ENCODE results near the gene SMAD5. TPM values are rescaled to one million over a fixed set of nuclear protein-coding genes. Genes with fewer than 3 reads are reported as not detected.

The SMAD5 gene
- total RNA-seq, 4 donors from 2014 or later = 35.6 to 62.7 (median 51.7) TPM

DNA sequence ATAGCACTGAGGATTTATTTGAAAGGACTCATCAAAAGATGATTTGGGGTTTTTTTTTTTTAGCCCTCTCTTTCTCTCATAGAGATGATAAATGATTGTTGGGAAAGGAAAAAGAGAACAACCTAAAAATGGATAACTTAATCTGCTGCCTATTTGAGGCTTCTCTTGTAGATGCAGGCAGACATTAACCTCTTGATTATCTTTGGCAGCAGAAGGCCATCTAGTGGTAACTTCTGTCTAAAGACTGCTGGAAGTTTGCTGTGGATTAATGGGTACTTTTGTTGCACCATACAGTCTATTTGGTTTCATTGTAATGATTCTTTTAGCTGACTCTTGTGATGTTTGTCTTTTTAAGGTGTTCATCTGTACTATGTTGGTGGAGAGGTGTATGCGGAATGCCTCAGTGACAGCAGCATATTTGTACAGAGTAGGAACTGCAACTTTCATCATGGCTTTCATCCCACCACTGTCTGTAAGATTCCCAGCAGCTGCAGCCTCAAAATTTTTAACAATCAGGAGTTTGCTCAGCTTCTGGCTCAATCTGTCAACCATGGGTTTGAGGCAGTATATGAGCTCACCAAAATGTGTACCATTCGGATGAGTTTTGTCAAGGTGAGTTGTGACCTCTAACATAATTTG, 41.5 kb downstream of the SMAD5 start:
- TF ChIP-seq POLR2A (IDR thresholded peaks at IDR 0.05) (no peak), POLR2AphosphoS5 (IDR thresholded peaks at IDR 0.05) (no peak), EP300 (IDR thresholded peaks at IDR 0.05) (no peak)
- TF ChIP-seq, protein P1, sequence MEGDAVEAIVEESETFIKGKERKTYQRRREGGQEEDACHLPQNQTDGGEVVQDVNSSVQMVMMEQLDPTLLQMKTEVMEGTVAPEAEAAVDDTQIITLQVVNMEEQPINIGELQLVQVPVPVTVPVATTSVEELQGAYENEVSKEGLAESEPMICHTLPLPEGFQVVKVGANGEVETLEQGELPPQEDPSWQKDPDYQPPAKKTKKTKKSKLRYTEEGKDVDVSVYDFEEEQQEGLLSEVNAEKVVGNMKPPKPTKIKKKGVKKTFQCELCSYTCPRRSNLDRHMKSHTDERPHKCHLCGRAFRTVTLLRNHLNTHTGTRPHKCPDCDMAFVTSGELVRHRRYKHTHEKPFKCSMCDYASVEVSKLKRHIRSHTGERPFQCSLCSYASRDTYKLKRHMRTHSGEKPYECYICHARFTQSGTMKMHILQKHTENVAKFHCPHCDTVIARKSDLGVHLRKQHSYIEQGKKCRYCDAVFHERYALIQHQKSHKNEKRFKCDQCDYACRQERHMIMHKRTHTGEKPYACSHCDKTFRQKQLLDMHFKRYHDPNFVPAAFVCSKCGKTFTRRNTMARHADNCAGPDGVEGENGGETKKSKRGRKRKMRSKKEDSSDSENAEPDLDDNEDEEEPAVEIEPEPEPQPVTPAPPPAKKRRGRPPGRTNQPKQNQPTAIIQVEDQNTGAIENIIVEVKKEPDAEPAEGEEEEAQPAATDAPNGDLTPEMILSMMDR (IDR thresholded peaks at IDR 0.05) = peak; percentile 9 to 62 (median 52)
- ATAC-seq = no peak
- Histone ChIP-seq H3K4me3 (no peak overlapping the region), H3K36me3 (peaks cover 6 to 59% of the 10 kb centered on the region in 2 donors), H3K27ac (no peak overlapping the region), H3K4me1 (peaks cover 0 to 7% (median 0%) of the 10 kb centered on the region in 3 donors), H3K27me3 (no peaks in the 10 kb centered on the region), H3K9me3 (no peaks in the 10 kb centered on the region)
- whole genome bisulfite sequencing, 2 donors (ENCODE audit: low coverage in 1 of 2) = 72 to 82% methylated on average over 2 of the region's 2 CpGs

DNA sequence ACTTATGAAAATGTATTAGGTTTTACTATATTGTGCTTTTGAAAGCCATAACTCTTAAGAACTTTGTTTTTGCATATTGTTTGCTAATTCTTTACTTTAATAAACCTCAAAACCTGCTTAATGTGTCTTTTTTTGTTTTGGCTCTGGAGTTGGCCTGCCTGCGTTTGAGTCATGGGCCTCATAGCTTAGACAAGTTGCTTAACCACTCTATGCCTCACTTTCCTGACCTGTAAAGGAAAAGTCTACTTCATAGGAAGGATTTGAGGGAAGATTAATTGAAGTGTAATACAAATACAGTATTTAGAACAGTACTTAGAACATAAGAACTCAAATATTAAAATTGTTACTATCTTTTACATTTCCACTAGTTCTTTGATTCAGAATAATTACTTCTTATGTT, 50.0 kb downstream of the SMAD5 start:
- no peak overlapping the region for H3K4me3 ChIP-seq
- H3K27me3 ChIP-seq = no peaks in the 10 kb centered on the region
- no peak overlapping the region for H3K27ac ChIP-seq
- H3K4me1 ChIP-seq = no peaks in the 10 kb centered on the region
- 67 to 75% methylated on average over 1 of the region's 1 CpG for WGBS, 2 donors (ENCODE audit: low coverage in 1 of 2)
- ATAC-seq = no peak
- no peaks in the 10 kb centered on the region for H3K9me3 ChIP-seq
- peaks cover 0 to 64% of the 10 kb centered on the region in 2 donors for H3K36me3 ChIP-seq
- TF ChIP-seq, protein P1 (IDR thresholded peaks at IDR 0.05) = no peak
- no peak for TF ChIP-seq POLR2AphosphoS5 (IDR thresholded peaks at IDR 0.05)
- no peak for TF ChIP-seq POLR2A (IDR thresholded peaks at IDR 0.05)
- TF ChIP-seq EP300 (IDR thresholded peaks at IDR 0.05) = no peak

DNA sequence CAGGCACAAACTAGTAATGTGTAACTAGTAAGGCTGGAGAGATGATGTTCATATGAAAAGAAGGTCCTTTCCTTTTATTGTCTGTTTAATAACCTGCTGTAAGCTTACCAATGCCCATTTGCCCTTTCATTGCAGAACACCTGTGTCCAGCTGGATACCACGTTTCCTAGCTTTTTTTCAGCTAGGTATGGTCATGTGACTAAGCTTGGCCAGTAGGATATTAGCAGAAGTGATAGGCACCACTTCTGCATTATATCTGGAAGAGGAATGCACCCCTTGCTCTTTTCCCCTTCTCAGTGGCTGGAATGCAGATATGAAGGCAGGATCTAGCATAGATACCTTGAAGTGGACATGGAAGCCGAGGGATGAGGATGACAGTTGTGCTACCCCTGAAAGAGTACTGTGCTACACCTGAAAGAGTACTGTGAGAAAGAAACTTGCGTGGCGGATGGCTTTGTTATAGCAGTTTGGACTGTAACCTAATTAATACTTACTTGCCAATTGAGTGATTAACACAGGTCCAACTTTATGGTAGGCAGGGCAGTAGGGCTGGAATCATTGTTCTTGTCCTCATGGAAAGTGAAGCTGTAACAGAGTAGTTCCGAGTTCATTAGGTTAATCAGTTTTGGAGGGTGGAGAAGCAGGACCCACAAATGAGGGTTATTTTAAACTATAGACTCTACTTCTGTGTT, 53.5 kb downstream of the SMAD5 start:
- 86 to 87% methylated on average over 5 of the region's 5 CpGs for WGBS, 2 donors (ENCODE audit: low coverage in 1 of 2)
- no peak overlapping the region for H3K27ac ChIP-seq
- no peak overlapping the region for H3K4me3 ChIP-seq
- no peaks in the 10 kb centered on the region for H3K9me3 ChIP-seq
- peaks cover 0 to 53% of the 10 kb centered on the region in 2 donors for H3K36me3 ChIP-seq
- TF ChIP-seq, protein P1 (IDR thresholded peaks at IDR 0.05) = no peak
- TF ChIP-seq POLR2A (IDR thresholded peaks at IDR 0.05) (no peak), EP300 (IDR thresholded peaks at IDR 0.05) (no peak)
- peaks cover 0 to under 1% (median 0%) of the 10 kb centered on the region in 3 donors for H3K4me1 ChIP-seq
- peaks cover 8% of the 10 kb centered on the region for H3K27me3 ChIP-seq
- ATAC-seq = no peak

DNA sequence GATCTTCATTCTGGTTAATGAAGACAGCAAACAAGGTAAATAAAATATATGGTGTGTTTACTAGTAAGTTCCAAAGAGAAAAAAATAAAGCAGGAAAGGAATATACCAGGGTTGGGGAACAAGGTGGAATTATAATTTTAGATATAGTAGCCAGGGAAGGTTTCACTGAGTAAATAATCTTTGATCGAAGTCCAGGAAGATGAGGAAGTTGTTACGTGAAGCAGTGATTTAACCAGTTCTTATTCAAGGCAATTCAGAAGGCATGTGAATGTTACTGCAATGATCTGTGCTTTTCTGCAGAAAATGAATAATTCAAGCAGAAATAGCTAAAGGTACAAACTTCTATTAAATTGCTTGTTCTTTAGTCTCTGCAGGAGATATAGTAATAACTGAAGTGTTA, 54.2 kb downstream of the SMAD5 start:
- Histone ChIP-seq H3K27ac (no peak overlapping the region), H3K36me3 (peaks cover 0 to 46% of the 10 kb centered on the region in 2 donors), H3K9me3 (no peaks in the 10 kb centered on the region), H3K27me3 (peaks cover 15% of the 10 kb centered on the region), H3K4me3 (no peak overlapping the region), H3K4me1 (peaks cover 0 to 7% (median 3%) of the 10 kb centered on the region in 3 donors)
- ATAC-seq = no peak
- WGBS, 2 donors (ENCODE audit: low coverage in 1 of 2) = 74 to 83% methylated on average over 2 of the region's 2 CpGs
- TF ChIP-seq POLR2A (IDR thresholded peaks at IDR 0.05) = no peak
- TF ChIP-seq EP300 (IDR thresholded peaks at IDR 0.05) = no peak
- TF ChIP-seq, protein P1 (IDR thresholded peaks at IDR 0.05) = no peak
- TF ChIP-seq POLR2AphosphoS5 (IDR thresholded peaks at IDR 0.05) = no peak

DNA sequence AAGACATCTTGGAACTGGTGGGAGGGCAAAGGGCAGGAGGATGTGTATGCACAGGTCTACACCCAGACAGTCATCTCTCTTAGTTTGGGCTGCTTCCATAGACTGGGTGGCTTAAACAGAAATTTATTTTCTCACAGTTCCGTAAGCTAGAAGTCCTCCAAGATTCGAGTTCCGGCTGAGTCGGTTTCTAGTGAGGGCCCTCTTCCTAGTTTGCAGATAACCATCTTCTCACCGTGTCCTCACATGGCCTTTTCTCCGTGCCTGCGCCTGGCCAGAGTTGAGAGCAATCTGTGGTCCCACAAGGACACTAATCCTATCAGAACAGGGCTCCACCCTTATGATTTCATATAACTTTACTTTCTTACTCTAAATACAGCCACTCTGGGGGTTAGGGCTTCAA, 56.2 kb downstream of the SMAD5 start:
- no peak overlapping the region for H3K27ac ChIP-seq
- H3K27me3 ChIP-seq = peaks cover 36% of the 10 kb centered on the region
- ATAC-seq = no peak
- H3K4me3 ChIP-seq = no peak overlapping the region
- peaks cover 0 to 34% of the 10 kb centered on the region in 2 donors for H3K36me3 ChIP-seq
- TF ChIP-seq, protein P1 (IDR thresholded peaks at IDR 0.05) = no peak
- TF ChIP-seq EP300 (IDR thresholded peaks at IDR 0.05) (no peak), POLR2AphosphoS5 (IDR thresholded peaks at IDR 0.05) (no peak), POLR2A (IDR thresholded peaks at IDR 0.05) (no peak)
- H3K4me1 ChIP-seq = peaks cover 0 to 27% (median 17%) of the 10 kb centered on the region in 3 donors
- 92 to 95% methylated on average over 4 to 7 of the region's 7 CpGs for WGBS, 2 donors (ENCODE audit: low coverage in 1 of 2)
- H3K9me3 ChIP-seq = no peaks in the 10 kb centered on the region

All from gastroesophageal sphincter (tissue), 4 donors.